Smooth muscle cell (in vitro differentiated cells): Measurements from ENCODE around the gene ZDHHC12. TPM values are rescaled to one million over a fixed set of nuclear protein-coding genes. Genes with fewer than 3 reads are reported as not detected.
A peak's percentile ranks its signal among the peaks of the same experiment; 100 is the strongest.

ENCODE experiments used
- DNase-seq: peaks from one replicate; lab custom pipeline; 2025; ENCODE audit not compliant: unreplicated experiment; lab: John Stamatoyannopoulos, UW
- H2AFZ ChIP-seq: fragments of 200-600 bp; sonication (generic); 2 replicates; pipeline ENCODE4 v1.6.0; 2016; ENCODE audit warnings: antibody characterized with exemption, low read depth, mild to moderate bottlenecking
- H3F3A ChIP-seq: fragments of 200-600 bp; sonication (generic); 2 replicates; pipeline ENCODE4 v1.6.0; 2017; ENCODE audit warnings: antibody characterized with exemption, low read depth
- H3K27ac ChIP-seq: fragments of 200-600 bp; sonication (generic); 2 replicates; pipeline ENCODE4 v1.5.1; 2016; ENCODE audit warnings: low read depth, mild to moderate bottlenecking
- H3K27me3 ChIP-seq: fragments of 200-600 bp; sonication (generic); 2 replicates; pipeline ENCODE4 v1.6.1; 2016; ENCODE audit warnings: low read depth, mild to moderate bottlenecking
- H3K36me3 ChIP-seq: fragments of 200-600 bp; sonication (generic); 2 replicates; pipeline ENCODE4 v1.5.1; 2016; ENCODE audit warnings: low read depth
- H3K4me1 ChIP-seq: fragments of 200-600 bp; sonication (generic); 2 replicates; pipeline ENCODE4 v1.5.1; 2016; ENCODE audit warnings: low read depth
- H3K4me2 ChIP-seq: fragments of 200-600 bp; sonication (generic); 2 replicates; pipeline ENCODE4 v1.6.0; 2016; ENCODE audit warnings: mild to moderate bottlenecking
- H3K4me3 ChIP-seq: fragments of 200-600 bp; sonication (generic); 2 replicates; pipeline ENCODE4 v1.5.1; 2016; ENCODE audit warnings: mild to moderate bottlenecking
- H3K79me2 ChIP-seq: fragments of 200-600 bp; sonication (generic); 2 replicates; pipeline ENCODE4 v1.6.0; 2016; ENCODE audit warnings: low read depth, mild to moderate bottlenecking
- H3K9ac ChIP-seq: fragments of 200-600 bp; sonication (generic); 2 replicates; pipeline ENCODE4 v1.6.0; 2016; ENCODE audit warnings: low read depth
- H3K9me3 ChIP-seq: fragments of 200-600 bp; sonication (generic); replicated peaks from 2 replicates; pipeline ENCODE4 v1.5.1; 2016; ENCODE audit warnings: low read depth
- H4K20me1 ChIP-seq: fragments of 200-600 bp; sonication (generic); 2 replicates; pipeline ENCODE4 v1.6.0; 2016; ENCODE audit warnings: low read depth
- CTCF ChIP-seq: fragments of 200-600 bp; sonication (generic); IDR thresholded peaks from 2 replicates; pipeline ENCODE4 v1.5.1; 2017; ENCODE audit warnings: borderline replicate concordance, mild to moderate bottlenecking, antibody characterized with exemption; ENCODE audit not compliant: insufficient read depth, poor library complexity, severe bottlenecking
- WGBS: methylation state at CpG from one replicate; pipeline ENCODE4 v1.1.7; 2016; ENCODE audit warnings: low lambda C conversion rate; 5-methylcytosine and 5-hydroxymethylcytosine counted together
- polyA plus RNA-seq: library from polyadenylated mRNA; unstranded; fragments of >200 nt; fragmentation: Nextera tagmentation; extraction: Ambion mirVana; gene quantifications from 2 replicates; pipeline ENCODE4 v1.2.1, GENCODE V29; 2016
- total RNA-seq: library from RNA; depleted of rRNA; stranded (reverse); fragments of >200 nt; gene quantifications from 2 replicates; pipeline ENCODE4 v1.2.3, GENCODE V29; 2014

Gene ZDHHC12
- total and polyA plus RNA-seq, 2 experiments from 2014 or later = 20.8 to 31.3 TPM

- no peaks in the 10 kb centered on the region for H3K36me3 ChIP-seq
- H3K4me1 ChIP-seq = no peaks in the 10 kb centered on the region
- 95% methylated on average over 36 of the region's 36 CpGs for WGBS
- H3K27ac ChIP-seq = no peak overlapping the region
- H3K9ac ChIP-seq = no peak overlapping the region
- no peak overlapping the region for H3K4me3 ChIP-seq
- no peak for DNase-seq
- no peaks in the 10 kb centered on the region for H3K27me3 ChIP-seq
- H2AFZ ChIP-seq = no peak overlapping the region
- H3K4me2 ChIP-seq = no peak overlapping the region
- no peak for TF ChIP-seq CTCF
- no peaks in the 10 kb centered on the region for H3K79me2 ChIP-seq
- no peaks in the 10 kb centered on the region for H3F3A ChIP-seq
- H4K20me1 ChIP-seq = no peaks in the 10 kb centered on the region
- no peaks in the 10 kb centered on the region for H3K9me3 ChIP-seq
Observed at GRCh38 chr9:128705051-128705965, 18.6 kb downstream of the ZDHHC12 start.

DNA sequence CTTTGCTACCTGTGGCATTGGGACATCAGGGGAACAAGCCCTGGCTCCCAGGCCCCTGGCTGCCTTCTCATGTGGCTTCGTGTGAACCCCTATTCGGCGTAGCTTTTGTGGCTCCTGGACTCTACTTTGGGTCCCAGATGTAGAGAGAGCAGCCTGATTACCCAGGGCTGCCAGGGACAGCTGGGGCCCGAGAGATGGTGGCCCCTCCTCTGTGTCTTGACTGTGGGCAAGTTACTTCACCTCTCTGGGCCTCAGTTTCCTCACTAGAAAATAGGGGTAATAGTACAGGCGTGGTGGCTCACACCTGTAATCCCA lies 19.6 kb downstream of the ZDHHC12 start:
- H3K79me2 ChIP-seq = no peaks in the 10 kb centered on the region
- no peak overlapping the region for H3K9ac ChIP-seq
- no peak overlapping the region for H2AFZ ChIP-seq
- no peak for DNase-seq
- H3K4me3 ChIP-seq = no peak overlapping the region
- TF ChIP-seq CTCF = no peak
- over 99% methylated on average over 5 of the region's 5 CpGs for WGBS
- H3K4me2 ChIP-seq = no peak overlapping the region
- no peaks in the 10 kb centered on the region for H3K36me3 ChIP-seq
- H3K27me3 ChIP-seq = no peaks in the 10 kb centered on the region
- H3K4me1 ChIP-seq = no peaks in the 10 kb centered on the region
- H4K20me1 ChIP-seq = no peaks in the 10 kb centered on the region
- no peak overlapping the region for H3K27ac ChIP-seq
- no peaks in the 10 kb centered on the region for H3F3A ChIP-seq
- no peaks in the 10 kb centered on the region for H3K9me3 ChIP-seq

DNA sequence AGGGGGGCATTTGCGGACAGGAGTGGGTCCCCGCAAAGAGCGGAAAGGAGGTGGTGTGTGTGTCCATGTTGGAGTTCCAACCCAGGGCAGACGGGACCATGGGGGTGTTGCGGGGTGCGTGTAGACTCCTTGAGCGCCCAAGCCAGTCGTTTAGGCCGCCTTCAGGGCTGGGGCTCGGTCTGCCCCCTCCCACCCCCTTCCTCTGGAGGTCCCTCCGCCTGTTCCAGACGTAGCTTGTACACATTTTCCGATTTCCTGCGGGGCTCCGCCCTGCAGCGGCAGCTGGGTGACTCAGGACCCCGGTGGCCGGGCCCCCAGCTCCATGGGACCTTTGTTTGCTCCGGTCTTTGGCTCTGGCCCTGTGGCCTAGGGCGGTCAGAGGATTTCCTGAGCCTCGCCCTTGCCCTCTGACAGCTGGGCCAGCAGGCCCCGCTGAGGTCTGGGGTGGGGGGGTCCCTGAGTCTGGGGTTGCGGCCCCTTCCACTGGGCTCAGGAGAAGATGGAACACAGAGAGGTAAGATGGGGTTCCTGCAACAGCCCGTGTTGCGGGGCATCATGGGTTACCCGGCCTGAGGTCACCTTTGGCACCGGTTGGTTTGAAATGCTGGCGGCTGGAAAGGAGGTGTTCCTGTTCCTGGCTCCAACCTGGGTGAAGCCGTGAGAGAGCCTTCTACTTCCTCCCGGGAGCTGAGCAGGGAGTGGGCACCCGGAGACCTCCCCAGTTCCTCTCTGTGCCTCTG lies 20.1 kb downstream of the ZDHHC12 start:
- H2AFZ ChIP-seq = no peak overlapping the region

More for the DNA sequence above, 20.1 kb downstream of the ZDHHC12 start:
- Histone ChIP-seq H3K9me3 (no peaks in the 10 kb centered on the region), H3K9ac (no peak overlapping the region), H3K4me2 (peak overlapping the region; percentile 95), H3K27me3 (no peaks in the 10 kb centered on the region), H3K4me3 (peak overlapping the region; percentile 82), H3F3A (no peaks in the 10 kb centered on the region), H3K4me1 (no peaks in the 10 kb centered on the region), H3K79me2 (no peaks in the 10 kb centered on the region), H3K36me3 (no peaks in the 10 kb centered on the region), H4K20me1 (no peaks in the 10 kb centered on the region), H3K27ac (no peak overlapping the region)
- WGBS = 83% methylated on average over 30 of the region's 31 CpGs
- DNase-seq = no peak
- TF ChIP-seq CTCF = no peak
